Neural cell (in vitro differentiated cells): ENCODE measurements around the gene MRPS31. TPM values are rescaled to one million over a fixed set of nuclear protein-coding genes. Genes with fewer than 3 reads are reported as not detected.

ENCODE experiments used
- H2AFZ ChIP-seq: fragments of 200-600, 300-800 bp; sonication (generic), shearing (Covaris generic); 2 replicates; pipeline ENCODE4 v1.6.0; 2014; ENCODE audit warnings: low read depth, mild to moderate bottlenecking, antibody characterized with exemption, low read length, moderate library complexity
- H3F3A ChIP-seq: fragments of 200-600 bp; shearing (Covaris generic); 2 replicates; pipeline ENCODE4 v1.6.1; 2016; ENCODE audit warnings: mild to moderate bottlenecking, moderate library complexity, mixed read lengths, antibody characterized with exemption, low read length; ENCODE audit not compliant: insufficient read depth, poor library complexity, severe bottlenecking
- H3K27ac ChIP-seq: fragments of 200-600, 300-800 bp; sonication (generic), shearing (Covaris generic); 2 replicates; pipeline ENCODE4 v1.5.1; 2014; ENCODE audit warnings: mild to moderate bottlenecking, low read length, moderate library complexity
- H3K27me3 ChIP-seq: fragments of 300-800, 200-600 bp; sonication (generic), shearing (Covaris generic); 2 replicates; pipeline ENCODE4 v1.6.0; 2014; ENCODE audit warnings: mild to moderate bottlenecking, low read depth, low read length, moderate library complexity; ENCODE audit not compliant: insufficient read depth
- H3K36me3 ChIP-seq: fragments of 300-800, 200-600 bp; sonication (generic), shearing (Covaris generic); 2 replicates; pipeline ENCODE4 v1.5.1; 2014; ENCODE audit warnings: mild to moderate bottlenecking, antibody characterized with exemption, low read length, moderate library complexity; ENCODE audit not compliant: insufficient read depth
- H3K4me2 ChIP-seq: fragments of 300-800, 200-600 bp; sonication (generic), shearing (Covaris generic); 2 replicates; pipeline ENCODE4 v1.6.0; 2014; ENCODE audit warnings: mild to moderate bottlenecking, low read length
- H3K4me3 ChIP-seq: fragments of 300-800, 200-600 bp; sonication (generic), shearing (Covaris generic); 2 replicates; pipeline ENCODE4 v1.5.1; 2014; ENCODE audit warnings: mild to moderate bottlenecking, low read length, moderate library complexity
- H3K79me2 ChIP-seq: fragments of 200-600 bp; shearing (Covaris generic); replicated peaks from 2 replicates; pipeline ENCODE4 v1.6.0; 2014; ENCODE audit warnings: mild to moderate bottlenecking, low read length, moderate library complexity; ENCODE audit not compliant: insufficient read depth
- H3K9ac ChIP-seq: fragments of 300-800, 200-600 bp; sonication (generic), shearing (Covaris generic); 2 replicates; pipeline ENCODE4 v1.6.1; 2016; ENCODE audit warnings: mild to moderate bottlenecking, low read length, mixed read lengths
- H3K9me2 ChIP-seq: fragments of 200-600 bp; shearing (Covaris generic); 2 replicates; pipeline ENCODE4 v1.6.1; 2016; ENCODE audit warnings: mild to moderate bottlenecking, low read length, mixed read lengths; ENCODE audit not compliant: insufficient read depth
- H3K9me3 ChIP-seq: fragments of 200-600, 300-800 bp; sonication (generic), shearing (Covaris generic); 2 replicates; pipeline ENCODE4 v1.6.1; 2016; ENCODE audit warnings: mild to moderate bottlenecking, mixed run types, low read length, moderate library complexity, mixed read lengths
- H4K20me1 ChIP-seq: fragments of 200-600 bp; shearing (Covaris generic); 2 replicates; pipeline ENCODE4 v1.6.1; 2016; ENCODE audit warnings: mild to moderate bottlenecking, mixed run types; ENCODE audit not compliant: insufficient read depth
- CTCF ChIP-seq: fragments of 450-650 bp; IDR thresholded peaks from 2 replicates; pipeline ENCODE4 v1.5.1; 2014; ENCODE audit warnings: antibody characterized with exemption, mild to moderate bottlenecking, moderate library complexity; ENCODE audit not compliant: poor library complexity, severe bottlenecking
- EP300 ChIP-seq: fragments of 450-650 bp; conservative IDR thresholded peaks from 2 replicates; pipeline ENCODE4 v1.6.1; 2014; ENCODE audit warnings: antibody characterized with exemption, mild to moderate bottlenecking, moderate library complexity; ENCODE audit not compliant: poor library complexity, severe bottlenecking
- EZH2 ChIP-seq: fragments of 200-600, 300-800 bp; shearing (Covaris generic), sonication (generic); IDR thresholded peaks from 2 replicates; pipeline ENCODE4 v1.6.1; 2014; ENCODE audit warnings: antibody characterized with exemption, low read length, borderline replicate concordance, mild to moderate bottlenecking; ENCODE audit not compliant: insufficient read depth, poor library complexity, severe bottlenecking
- MXI1 ChIP-seq: fragments of 450-650 bp; conservative IDR thresholded peaks from 2 replicates; pipeline ENCODE4 v1.6.1; 2014; ENCODE audit warnings: antibody characterized with exemption, mild to moderate bottlenecking; ENCODE audit not compliant: poor library complexity, severe bottlenecking
- POLR2AphosphoS5 ChIP-seq: IDR thresholded peaks from 2 replicates; pipeline ENCODE4 v1.6.1; 2012
- RAD21 ChIP-seq: fragments of 450-650 bp; conservative IDR thresholded peaks from 2 replicates; pipeline ENCODE4 v1.6.1; 2014; ENCODE audit warnings: antibody characterized with exemption, mild to moderate bottlenecking, moderate library complexity
- REST ChIP-seq: IDR thresholded peaks from 2 replicates; pipeline ENCODE4 v1.6.1; 2012; ENCODE audit warnings: borderline replicate concordance
- SMC3 ChIP-seq: fragments of 450-650 bp; conservative IDR thresholded peaks from 2 replicates; pipeline ENCODE4 v1.6.1; 2014; ENCODE audit warnings: antibody characterized with exemption, mild to moderate bottlenecking, moderate library complexity; ENCODE audit not compliant: poor library complexity
- TAF1 ChIP-seq: IDR thresholded peaks from 2 replicates; pipeline ENCODE4 v1.6.1; 2012; ENCODE audit warnings: low read depth
- polyA plus RNA-seq: library from polyadenylated mRNA; depleted of rRNA; stranded (reverse); fragments of >200 nt; gene quantifications from 2 replicates; pipeline ENCODE4 v1.2.3, GENCODE V29; 2014

Gene MRPS31
- polyA plus RNA-seq, 1 donor from 2014 or later: 72.4 TPM

- H4K20me1 ChIP-seq: no peaks in the 10 kb centered on the region
- no peaks in the 10 kb centered on the region for H3F3A ChIP-seq
- peaks cover 4% of the 10 kb centered on the region for H3K36me3 ChIP-seq
- H3K4me2 ChIP-seq: no peak overlapping the region
- H3K9ac ChIP-seq: no peak overlapping the region
- no peaks in the 10 kb centered on the region for H3K79me2 ChIP-seq
- TF ChIP-seq RAD21: no peak
- no peak for TF ChIP-seq SMC3
- TF ChIP-seq CTCF: no peak
- TF ChIP-seq EP300: no peak
- TF ChIP-seq MXI1: no peak
- TF ChIP-seq REST: no peak
- TF ChIP-seq POLR2AphosphoS5: no peak
- no peak for TF ChIP-seq TAF1
- TF ChIP-seq EZH2: no peak
- no peaks in the 10 kb centered on the region for H3K9me3 ChIP-seq
- H3K4me3 ChIP-seq: no peak overlapping the region
- H2AFZ ChIP-seq: no peak overlapping the region
- H3K27ac ChIP-seq: no peak overlapping the region
- H3K27me3 ChIP-seq: no peaks in the 10 kb centered on the region
- no peaks in the 10 kb centered on the region for H3K9me2 ChIP-seq
Observed at GRCh38 chr13:40818926-40819325, 47.9 kb upstream of the MRPS31 start.

- Histone ChIP-seq H3K36me3 (peaks cover 4% of the 10 kb centered on the region), H3K9me3 (no peaks in the 10 kb centered on the region), H3K27me3 (no peaks in the 10 kb centered on the region), H4K20me1 (no peaks in the 10 kb centered on the region), H3K4me3 (no peak overlapping the region), H3K79me2 (no peaks in the 10 kb centered on the region), H2AFZ (no peak overlapping the region), H3K9ac (no peak overlapping the region), H3F3A (no peaks in the 10 kb centered on the region), H3K27ac (no peak overlapping the region), H3K4me2 (no peak overlapping the region), H3K9me2 (no peaks in the 10 kb centered on the region)
- no peak for TF ChIP-seq POLR2AphosphoS5
- TF ChIP-seq EZH2: no peak
Observed at GRCh38 chr13:40814803-40815202, 43.8 kb upstream of the MRPS31 start.
